Immature natural killer cell (primary cell): ENCODE measurements around the gene RPH3AL. TPM values are rescaled to one million over a fixed set of nuclear protein-coding genes. Genes with fewer than 3 reads are reported as not detected.

Experiments used
- DNase-seq, 3 donors: peaks; one replicate each; pipeline ENCODE4 v3.0.0; 2022; ENCODE audit warnings: mixed read lengths in 1 of 3
- H3K27ac Mint-ChIP-seq, 6 donors: one replicate each; pipeline ENCODE4 v1.8.0; 2020; ENCODE audit warnings: mixed read lengths in 6 of 6, mild to moderate bottlenecking in 5 of 6, inconsistent platforms in 4 of 6, moderate library complexity in 3 of 6
- H3K27me3 Mint-ChIP-seq, 3 donors: one replicate each; pipeline ENCODE4 v1.8.0; 2020 to 2021; ENCODE audit warnings: low read depth in 3 of 3, mild to moderate bottlenecking in 3 of 3, mixed read lengths in 3 of 3, moderate library complexity in 3 of 3, inconsistent platforms in 1 of 3
- H3K36me3 Mint-ChIP-seq, 3 donors: one replicate each; pipeline ENCODE4 v1.8.0; 2020; ENCODE audit warnings: mixed read lengths in 3 of 3, inconsistent platforms in 2 of 3, mild to moderate bottlenecking in 2 of 3
- H3K4me1 Mint-ChIP-seq, 2 donors: one replicate each; pipeline ENCODE4 v1.8.0; 2020; ENCODE audit warnings: inconsistent platforms in 2 of 2, mild to moderate bottlenecking in 2 of 2, mixed read lengths in 2 of 2, moderate library complexity in 1 of 2
- H3K4me3 Mint-ChIP-seq, 5 donors: one replicate each; pipeline ENCODE4 v1.8.0; 2020; ENCODE audit warnings: mild to moderate bottlenecking in 5 of 5, mixed read lengths in 5 of 5, inconsistent platforms in 3 of 5, moderate library complexity in 3 of 5
- H3K9me3 Mint-ChIP-seq, 6 donors: one replicate each; pipeline ENCODE4 v1.8.0; 2020; ENCODE audit warnings: mild to moderate bottlenecking in 6 of 6, mixed read lengths in 6 of 6, inconsistent platforms in 4 of 6, moderate library complexity in 3 of 6
- polyA plus RNA-seq, 3 donors: library from polyadenylated mRNA; unstranded; fragments of 300-500 nt; fragmentation: Illumina TruSeq; gene quantifications; one replicate each; pipeline ENCODE4 v1.2.3, GENCODE V29; 2021

Gene RPH3AL
- polyA plus RNA-seq, 3 donors from 2014 or later: 4.2 to 10.3 (median 4.5) TPM

DNA sequence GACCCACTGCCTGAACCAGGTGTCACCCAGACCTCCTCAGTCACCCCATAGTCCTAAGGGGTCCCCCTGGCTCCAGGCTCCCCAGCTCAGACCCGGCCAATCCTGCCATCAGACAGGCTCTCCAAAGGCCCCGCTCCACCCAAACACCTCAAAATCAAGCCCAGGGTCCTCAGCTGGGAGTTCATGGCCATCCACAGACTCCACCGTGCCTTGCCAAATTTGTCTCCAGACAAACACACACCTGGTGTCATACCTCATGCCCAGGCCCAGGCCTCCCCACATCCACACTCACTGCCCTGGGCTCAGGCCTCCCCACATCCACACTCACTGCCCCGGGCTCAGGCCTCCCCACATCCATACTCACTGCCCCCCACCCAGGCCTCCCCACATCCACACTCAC is 12.5 kb downstream of the RPH3AL start:
- Mint-ChIP-seq H3K4me3 (no peak overlapping the region), H3K27me3 (peaks cover 2 to 14% (median 6%) of the 10 kb centered on the region in 3 donors), H3K9me3 (peaks cover 0 to 3% (median 0%) of the 10 kb centered on the region in 6 donors), H3K27ac (no peak overlapping the region), H3K4me1 (peaks cover 0 to 12% of the 10 kb centered on the region in 2 donors), H3K36me3 (peaks cover 0 to 10% (median 0%) of the 10 kb centered on the region in 3 donors)
- DNase-seq: no peak

DNA sequence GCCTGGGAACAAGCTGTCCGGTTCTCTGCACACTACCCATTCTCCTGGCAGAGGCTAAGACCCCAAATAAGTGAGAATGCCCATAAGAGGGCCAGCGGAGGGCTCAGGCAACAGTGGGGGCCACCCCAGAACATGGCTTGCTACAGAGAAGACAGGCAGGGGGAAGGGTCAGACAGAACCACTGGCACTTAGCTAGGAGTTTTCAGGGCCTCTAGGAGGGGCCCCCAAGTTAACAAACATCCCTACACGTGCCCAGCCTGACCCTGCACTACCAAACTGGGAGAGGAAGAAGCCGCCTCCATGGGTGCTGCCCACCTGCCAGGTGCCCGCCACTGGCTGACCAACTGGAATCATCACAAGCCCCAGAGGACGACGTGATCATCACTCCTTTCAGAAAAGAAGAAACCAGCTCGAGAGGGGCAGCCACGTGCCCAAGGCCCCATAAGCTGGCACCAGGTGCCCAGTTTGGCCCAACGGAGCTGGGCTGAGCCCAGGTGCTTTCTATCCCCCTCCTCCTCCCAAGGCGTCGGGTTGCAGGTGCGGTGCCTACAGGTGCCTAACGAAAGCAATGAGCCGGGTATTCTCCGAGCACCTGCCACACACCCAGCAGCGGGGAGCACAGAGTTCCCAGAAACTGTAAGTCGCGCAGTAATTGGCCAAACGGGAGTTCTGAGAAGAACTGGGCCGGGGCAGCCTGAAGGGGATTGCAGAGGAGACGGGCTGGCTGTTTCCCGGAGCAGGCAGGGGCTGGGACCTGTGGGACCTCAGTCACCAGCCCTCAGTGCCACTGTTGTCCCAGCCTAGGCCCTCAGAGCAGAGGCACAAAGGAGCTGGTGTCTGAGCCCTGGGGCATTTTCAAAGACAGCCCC is 13.2 kb downstream of the RPH3AL start:
- Mint-ChIP-seq H3K4me3 (no peak overlapping the region), H3K36me3 (peaks cover 0 to 10% (median 0%) of the 10 kb centered on the region in 3 donors), H3K27ac (peak overlapping the region in 1 of 6 donors; percentile 30), H3K4me1 (peaks cover 2 to 16% of the 10 kb centered on the region in 2 donors), H3K9me3 (peaks cover 0 to 3% (median 0%) of the 10 kb centered on the region in 6 donors), H3K27me3 (peaks cover 2 to 14% (median 6%) of the 10 kb centered on the region in 3 donors)
- no peak for DNase-seq

DNA sequence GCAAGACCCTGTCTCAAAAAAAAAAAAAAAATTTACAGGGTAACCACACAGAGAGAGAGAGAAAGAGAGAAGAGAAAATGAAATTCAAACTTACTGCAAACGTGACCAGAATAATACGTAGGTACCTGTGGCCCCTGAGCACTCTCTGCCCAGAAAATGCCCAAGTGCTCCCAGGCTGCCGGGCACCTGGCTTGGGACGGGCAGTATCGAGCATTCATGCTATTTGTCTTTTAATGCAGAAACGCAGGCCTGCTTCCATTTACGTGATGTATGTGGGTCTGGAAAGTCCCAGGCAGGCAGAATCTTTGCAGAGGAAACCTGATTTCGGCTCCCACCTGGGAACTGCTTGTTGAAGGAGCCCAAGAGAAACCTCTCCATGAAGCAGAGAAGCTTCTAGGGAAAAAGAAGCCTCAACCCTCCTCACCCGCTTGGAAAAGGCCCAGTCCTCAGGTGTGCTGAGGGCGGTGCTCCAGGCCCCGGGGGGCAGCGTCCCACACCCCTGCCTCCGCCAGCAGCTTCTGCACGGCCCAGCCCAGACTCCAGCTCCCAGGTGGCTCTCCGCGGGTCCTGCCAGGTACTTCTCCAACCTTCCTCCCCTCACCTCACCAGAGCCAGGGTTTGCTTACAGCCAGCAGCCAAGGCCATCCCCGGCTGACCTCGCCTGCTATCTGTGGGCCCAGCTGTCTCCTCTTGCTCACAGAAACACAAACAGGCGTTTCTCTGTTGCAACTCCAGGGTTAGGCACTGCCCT is 14.0 kb downstream of the RPH3AL start:
- peaks cover 5 to 21% of the 10 kb centered on the region in 2 donors for H3K4me1 Mint-ChIP-seq
- H3K9me3 Mint-ChIP-seq: no peaks in the 10 kb centered on the region
- H3K4me3 Mint-ChIP-seq: no peak overlapping the region
- DNase-seq: no peak
- peaks cover 3 to 14% (median 5%) of the 10 kb centered on the region in 3 donors for H3K27me3 Mint-ChIP-seq
- H3K27ac Mint-ChIP-seq: no peak overlapping the region
- peaks cover under 1 to 3% (median 1%) of the 10 kb centered on the region in 3 donors for H3K36me3 Mint-ChIP-seq

DNA sequence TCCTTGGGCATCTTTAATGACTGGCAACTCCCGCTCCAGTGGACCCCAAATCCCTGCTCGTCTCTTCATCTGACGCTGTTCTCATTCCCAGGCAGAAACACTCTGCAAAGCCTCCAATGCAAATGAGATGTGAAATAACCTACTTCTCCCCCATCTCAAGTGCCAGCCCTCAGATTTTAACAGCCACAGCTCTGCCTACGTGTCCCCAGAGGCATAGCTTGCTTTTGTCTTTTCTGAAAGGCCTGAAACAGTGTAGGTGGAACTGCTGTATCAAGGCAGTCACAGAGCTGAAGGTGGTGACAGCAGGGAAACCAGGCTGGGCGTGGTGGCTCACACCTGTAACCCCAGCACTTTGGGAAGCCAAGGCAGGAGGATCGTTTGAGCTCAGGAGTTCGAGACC is 14.7 kb downstream of the RPH3AL start:
- DNase-seq: no peak
- Mint-ChIP-seq H3K36me3 (peaks cover 3 to 6% (median 5%) of the 10 kb centered on the region in 3 donors), H3K9me3 (no peaks in the 10 kb centered on the region), H3K27me3 (peaks cover 3 to 12% (median 5%) of the 10 kb centered on the region in 3 donors), H3K4me1 (peaks cover 5 to 21% of the 10 kb centered on the region in 2 donors), H3K4me3 (no peak overlapping the region), H3K27ac (no peak overlapping the region)

DNA sequence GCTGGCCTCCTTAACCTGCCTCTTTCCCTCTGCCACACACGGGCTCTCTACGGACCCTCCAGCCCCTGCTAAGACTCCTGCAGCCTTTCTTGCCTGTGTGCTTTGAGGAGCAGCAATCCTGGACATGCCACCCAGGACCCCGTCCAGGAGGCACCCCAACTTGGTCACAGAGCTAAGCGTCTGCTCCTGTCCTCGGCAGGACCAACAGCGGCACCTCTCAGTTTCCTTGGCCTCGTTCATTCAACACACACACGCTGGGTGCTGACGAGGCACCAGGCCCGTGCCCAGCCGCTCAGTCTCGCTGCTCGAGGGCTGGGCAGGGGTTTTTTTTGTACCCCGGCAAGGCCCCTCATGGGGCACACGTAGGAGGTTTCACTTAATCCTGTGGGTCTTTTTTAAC is 15.2 kb downstream of the RPH3AL start:
- peaks cover 3 to 12% (median 5%) of the 10 kb centered on the region in 3 donors for H3K27me3 Mint-ChIP-seq
- peaks cover 5 to 21% of the 10 kb centered on the region in 2 donors for H3K4me1 Mint-ChIP-seq
- H3K36me3 Mint-ChIP-seq: peaks cover 3 to 6% (median 5%) of the 10 kb centered on the region in 3 donors
- H3K9me3 Mint-ChIP-seq: no peaks in the 10 kb centered on the region
- no peak overlapping the region for H3K27ac Mint-ChIP-seq
- DNase-seq: no peak
- H3K4me3 Mint-ChIP-seq: peak overlapping the region in 1 of 5 donors; percentile 23

DNA sequence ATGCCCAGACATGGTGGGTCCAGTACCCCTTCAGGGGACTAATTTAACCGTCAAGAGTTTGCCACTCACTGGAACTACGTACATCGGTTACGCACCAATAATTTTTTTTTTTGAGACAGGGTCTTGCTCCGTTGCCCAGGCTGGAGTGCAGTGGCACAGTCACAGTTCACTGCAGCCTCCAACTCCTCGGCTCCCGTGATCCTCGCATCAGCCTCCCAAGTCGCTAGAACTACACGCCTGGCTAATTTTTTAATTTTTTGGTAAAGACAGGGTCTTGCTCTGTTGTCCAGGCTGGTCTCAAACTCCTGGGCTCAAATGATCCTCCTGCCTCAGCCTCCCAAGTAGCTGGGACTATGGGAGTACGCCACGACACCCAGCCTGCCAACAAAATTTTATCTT is 15.6 kb downstream of the RPH3AL start:
- H3K27ac Mint-ChIP-seq: no peak overlapping the region
- H3K4me3 Mint-ChIP-seq: no peak overlapping the region

DNA sequence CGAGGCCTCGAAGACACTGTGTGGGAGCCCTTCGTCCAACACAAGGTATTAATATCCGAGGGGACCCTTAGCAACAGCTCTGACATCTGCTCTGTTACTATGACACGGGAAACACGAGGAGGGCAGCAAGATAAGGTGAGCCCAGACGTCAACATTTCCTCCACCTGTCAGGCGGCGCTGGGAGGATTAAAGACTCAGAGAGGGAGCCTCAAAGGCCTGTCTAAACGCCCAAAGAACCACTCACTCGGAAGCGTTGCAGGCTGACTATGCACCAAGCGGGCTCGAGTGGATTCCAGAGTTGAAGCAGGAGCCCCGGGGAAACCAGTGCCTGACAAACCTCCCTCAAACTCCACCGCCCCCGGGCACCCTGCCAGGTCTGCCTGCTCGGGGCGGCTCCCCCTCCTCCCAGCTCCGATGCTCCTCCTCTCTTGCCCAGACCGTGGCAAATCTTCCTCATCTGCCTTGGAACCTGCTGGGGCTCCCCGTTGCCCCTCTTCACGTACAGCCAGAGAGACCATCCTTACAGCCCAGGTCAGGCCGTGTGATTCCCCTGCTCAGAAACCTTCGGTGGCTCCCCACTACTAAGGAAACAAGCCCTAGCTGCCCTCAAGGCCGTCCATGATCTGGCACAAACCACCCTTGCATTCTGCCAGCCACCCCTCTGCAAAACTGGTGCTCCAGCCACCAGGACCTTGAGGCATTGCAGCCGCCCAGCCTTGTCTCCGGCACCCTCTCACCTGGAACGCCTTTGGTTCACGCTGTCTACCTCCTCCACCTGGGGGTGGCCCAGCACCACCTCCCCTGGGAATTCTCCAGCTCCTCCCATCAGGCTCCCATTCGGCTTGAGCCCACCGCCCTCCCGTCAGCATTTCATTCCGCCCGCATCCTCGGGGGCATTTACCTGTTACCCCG is 16.2 kb downstream of the RPH3AL start:
- H3K27ac Mint-ChIP-seq: peak overlapping the region in 1 of 6 donors; percentile 40
- no peaks in the 10 kb centered on the region for H3K9me3 Mint-ChIP-seq

More for the DNA sequence above, 15.6 kb downstream of the RPH3AL start:
- H3K36me3 Mint-ChIP-seq: peaks cover 3 to 6% (median 5%) of the 10 kb centered on the region in 3 donors
- H3K9me3 Mint-ChIP-seq: no peaks in the 10 kb centered on the region
- DNase-seq: no peak
- peaks cover 5 to 22% of the 10 kb centered on the region in 2 donors for H3K4me1 Mint-ChIP-seq
- peaks cover 3 to 12% (median 7%) of the 10 kb centered on the region in 3 donors for H3K27me3 Mint-ChIP-seq

DNA sequence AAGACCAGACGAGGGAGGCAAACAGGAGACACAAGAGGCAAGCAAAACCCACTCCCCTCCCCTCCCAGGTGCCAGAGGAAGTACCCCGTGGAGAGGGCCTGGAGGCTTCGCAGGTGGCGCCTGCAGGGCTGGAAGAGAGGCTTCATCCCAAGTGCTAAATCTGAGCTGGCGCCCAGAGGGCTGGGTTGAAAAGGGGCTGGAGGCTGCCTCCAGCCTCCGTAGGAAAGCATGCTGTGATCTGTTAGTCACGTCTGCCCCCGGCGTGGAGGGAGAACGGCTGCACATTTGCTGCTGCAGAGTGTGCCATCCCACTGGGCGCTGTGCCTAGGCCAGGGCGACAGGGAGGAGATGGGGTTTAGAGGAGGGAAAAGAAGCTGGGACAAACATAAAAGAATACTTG is 16.9 kb downstream of the RPH3AL start:
- H3K9me3 Mint-ChIP-seq: no peaks in the 10 kb centered on the region
- H3K36me3 Mint-ChIP-seq: peaks cover 0 to 9% (median 9%) of the 10 kb centered on the region in 3 donors
- no peak overlapping the region for H3K4me3 Mint-ChIP-seq
- DNase-seq: no peak
- H3K27me3 Mint-ChIP-seq: peaks cover 1 to 12% (median 10%) of the 10 kb centered on the region in 3 donors
- peaks cover 9 to 34% of the 10 kb centered on the region in 2 donors for H3K4me1 Mint-ChIP-seq
- H3K27ac Mint-ChIP-seq: no peak overlapping the region

More for the DNA sequence above, 16.2 kb downstream of the RPH3AL start:
- peaks cover 3 to 12% (median 10%) of the 10 kb centered on the region in 3 donors for H3K27me3 Mint-ChIP-seq
- no peak for DNase-seq
- H3K4me3 Mint-ChIP-seq: no peak overlapping the region
- peaks cover 5 to 28% of the 10 kb centered on the region in 2 donors for H3K4me1 Mint-ChIP-seq
- H3K36me3 Mint-ChIP-seq: peaks cover 3 to 9% (median 9%) of the 10 kb centered on the region in 3 donors

DNA sequence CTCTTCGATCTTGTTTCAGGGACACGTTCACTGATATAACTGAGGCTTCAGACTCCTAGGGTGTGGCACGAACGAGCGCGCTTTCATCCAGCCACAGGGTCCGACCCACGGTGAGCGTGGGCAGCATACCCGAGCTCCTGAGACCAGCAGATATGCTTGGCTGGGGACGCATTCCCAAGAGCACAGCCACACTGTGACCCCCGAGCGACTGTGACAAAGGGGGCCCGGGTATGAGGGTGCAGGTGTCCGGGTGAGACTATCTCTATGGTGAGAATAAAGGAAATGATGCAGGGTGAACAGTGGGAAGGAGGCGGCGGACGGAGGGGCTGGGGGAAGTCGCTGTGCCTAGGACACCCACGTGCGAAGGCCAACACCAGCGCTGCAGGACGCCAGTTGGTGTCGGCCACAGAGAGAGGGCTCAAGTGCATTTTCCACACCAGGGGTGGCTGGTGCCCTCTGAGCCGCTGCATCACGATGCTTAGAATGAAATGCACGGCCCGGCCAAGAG is 17.6 kb downstream of the RPH3AL start:
- Mint-ChIP-seq H3K4me1 (peaks cover 12 to 38% of the 10 kb centered on the region in 2 donors), H3K27ac (peak overlapping the region in 3 of 6 donors; percentile 59 to 74 (median 67)), H3K9me3 (no peaks in the 10 kb centered on the region), H3K27me3 (peaks cover 3 to 12% (median 10%) of the 10 kb centered on the region in 3 donors), H3K36me3 (peaks cover 0 to 9% (median 9%) of the 10 kb centered on the region in 3 donors), H3K4me3 (peak overlapping the region in 2 of 5 donors; percentile 54 to 75)
- DNase-seq: no peak

DNA sequence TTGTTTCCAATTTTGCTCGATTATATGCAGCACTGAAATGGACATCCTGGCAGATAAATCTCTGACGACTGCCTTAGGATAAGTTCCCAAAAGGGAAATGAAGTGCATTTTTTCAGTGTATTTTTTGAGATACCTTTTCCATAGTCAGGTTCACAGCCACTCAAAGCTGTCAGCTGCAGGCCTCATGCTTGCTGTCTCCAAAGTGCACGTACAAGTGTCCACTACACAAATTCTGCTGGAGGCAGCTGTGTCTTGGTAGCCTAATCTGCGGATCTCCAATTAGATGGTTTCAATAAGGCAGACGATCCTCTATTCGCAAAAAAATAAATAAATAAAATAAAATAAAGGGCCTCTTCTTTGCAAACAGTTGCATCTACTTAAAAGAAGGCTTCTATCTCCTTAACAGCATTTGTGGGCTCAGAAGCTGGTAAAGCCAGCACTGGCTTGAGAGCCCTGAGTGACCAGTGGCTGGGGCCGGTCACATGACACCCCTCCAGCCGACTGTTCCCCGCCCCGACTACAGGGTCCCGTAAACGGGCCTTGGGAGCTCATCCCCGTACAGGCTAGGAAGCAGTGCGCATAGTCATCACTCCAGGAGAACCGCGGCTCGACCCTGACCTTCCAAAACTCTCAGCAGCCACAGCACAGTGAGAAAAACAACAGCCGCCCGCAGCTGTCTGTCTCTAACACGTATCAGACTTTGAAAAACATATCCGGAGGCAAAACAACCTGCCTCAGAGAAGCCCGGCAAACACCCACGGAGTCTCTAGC is 18.8 kb downstream of the RPH3AL start:
- DNase-seq: peak; percentile 19 to 24 (median 20)
- H3K4me3 Mint-ChIP-seq: peak overlapping the region; percentile 46 to 69 (median 53)
- no peaks in the 10 kb centered on the region for H3K9me3 Mint-ChIP-seq
- H3K36me3 Mint-ChIP-seq: peaks cover 0 to 9% (median 9%) of the 10 kb centered on the region in 3 donors
- peaks cover 17 to 48% of the 10 kb centered on the region in 2 donors for H3K4me1 Mint-ChIP-seq
- H3K27ac Mint-ChIP-seq: peak overlapping the region in 4 of 6 donors; percentile 24 to 77 (median 32)
- peaks cover 3 to 12% (median 10%) of the 10 kb centered on the region in 3 donors for H3K27me3 Mint-ChIP-seq

DNA sequence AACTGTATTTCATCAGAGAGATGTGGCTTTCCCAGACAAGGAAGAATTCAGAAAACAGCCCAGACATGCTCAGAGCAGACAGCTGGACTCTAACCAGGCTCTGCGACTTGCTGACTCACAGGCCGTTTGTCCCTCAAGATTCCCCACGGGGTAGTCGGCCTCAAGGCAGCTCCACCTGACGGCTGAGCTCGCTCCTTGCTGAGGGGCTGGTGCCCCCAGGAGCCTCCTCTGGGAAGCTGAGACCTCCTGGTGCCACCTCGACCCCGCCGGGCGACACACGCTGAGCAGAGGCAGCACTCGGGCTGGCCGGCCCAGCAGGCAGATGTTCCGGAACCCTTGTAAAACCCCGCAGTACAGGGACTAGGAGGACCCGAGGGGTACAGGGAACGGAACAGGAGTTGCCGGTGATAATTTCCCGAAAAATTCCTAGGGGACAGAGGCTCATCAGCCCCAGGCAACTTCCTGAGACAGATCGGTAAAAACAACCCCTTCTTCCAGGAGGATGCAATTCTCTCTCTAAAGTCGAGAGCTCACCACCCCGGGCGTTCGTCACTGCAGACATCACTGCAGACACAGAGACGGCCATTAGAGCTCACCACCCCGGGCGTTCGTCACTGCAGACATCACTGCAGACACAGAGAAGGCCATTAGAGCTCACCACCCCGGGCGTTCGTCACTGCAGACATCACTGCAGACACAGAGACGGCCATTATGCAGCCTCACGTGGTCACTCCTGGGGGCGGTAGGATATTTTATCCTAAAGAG is 19.9 kb downstream of the RPH3AL start:
- Mint-ChIP-seq H3K9me3 (no peaks in the 10 kb centered on the region), H3K4me3 (no peak overlapping the region), H3K27ac (no peak overlapping the region), H3K27me3 (peaks cover 4 to 11% (median 10%) of the 10 kb centered on the region in 3 donors), H3K36me3 (peaks cover 0 to 9% (median 9%) of the 10 kb centered on the region in 3 donors), H3K4me1 (peaks cover 22 to 53% of the 10 kb centered on the region in 2 donors)
- no peak for DNase-seq
